Upper lobe of left lung (tissue), 6 donors: Measurements from ENCODE around the gene LIPG. TPM values are rescaled to one million over a fixed set of nuclear protein-coding genes. Genes with fewer than 3 reads are reported as not detected.

Source experiments
- ATAC-seq, 2 donors: fragments of 200-7000 bp; cut with Tn5 transposase; one replicate each; pipeline ENCODE4 v1.9.1; 2022; ENCODE audit warnings: mild to moderate bottlenecking in 2 of 2, moderate library complexity in 2 of 2; ENCODE audit not compliant: low FRiP score in 2 of 2
- DNase-seq, 2 donors: peaks; one replicate each; pipeline ENCODE4 v3.0.0-alpha.2; 2019 to 2020
- H3K27ac ChIP-seq, 4 donors: fragments of 200-600 bp; sonication (generic); one replicate each; pipeline ENCODE4 v1.5.1; 2016 to 2019
- H3K27me3 ChIP-seq, 4 donors: fragments of 200-600 bp; sonication (generic); one replicate each; pipeline ENCODE4 v1.5.1; 2017 to 2019
- H3K36me3 ChIP-seq, 4 donors: fragments of 200-600 bp; sonication (generic); one replicate each; pipeline ENCODE4 v1.5.1; 2016 to 2019
- H3K4me1 ChIP-seq, 4 donors: fragments of 200-600 bp; sonication (generic); one replicate each; pipeline ENCODE4 v1.5.1; 2018 to 2019
- H3K4me3 ChIP-seq, 4 donors: fragments of 200-600 bp; sonication (generic); one replicate each; pipeline ENCODE4 v1.5.1; 2017 to 2019; ENCODE audit warnings: mild to moderate bottlenecking in 2 of 4, moderate library complexity in 1 of 4
- H3K9me3 ChIP-seq, 4 donors: fragments of 200-600 bp; sonication (generic); one replicate each; pipeline ENCODE4 v1.5.1; 2018 to 2019
- EP300 ChIP-seq, 4 donors: sonication (generic); formaldehyde crosslinking; IDR thresholded peaks; one replicate each; pipeline ENCODE4 v1.5.1; 2017; ENCODE audit warnings: antibody characterized with exemption in 4 of 4, control low read depth in 2 of 4
- POLR2A ChIP-seq, 4 donors: fragments of 450-650 bp; IDR thresholded peaks; one replicate each; pipeline ENCODE4 v1.5.1; 2016 to 2017; ENCODE audit warnings: antibody characterized with exemption in 4 of 4, mild to moderate bottlenecking in 2 of 4
- POLR2AphosphoS5 ChIP-seq, 2 donors: sonication (generic); formaldehyde crosslinking; IDR thresholded peaks; one replicate each; pipeline ENCODE4 v1.5.1; 2017; ENCODE audit warnings: antibody characterized with exemption in 2 of 2
- WGBS, 2 donors: methylation state at CpG; one replicate each; pipeline ENCODE4 v1.1.5; 2017 to 2018; 5-methylcytosine and 5-hydroxymethylcytosine counted together
- total RNA-seq, 6 donors: library from RNA; depleted of rRNA in 4 of 6; stranded (reverse); fragments of >200 nt in 4 of 6; gene quantifications; one replicate each; pipeline versions ENCODE4 v1.1.0 to v1.2.1, GENCODE V29; 2016 to 2021
- TF ChIP-seq, protein P1 (sequence below), 6 experiments: fragments of 450-650 bp in 4 of 6; fragments of 200-600 bp in 2 of 6; sonication (generic) in 2 of 6; IDR thresholded peaks; one replicate each; pipeline ENCODE4 v1.5.1; 2016 to 2019; ENCODE audit warnings: antibody characterized with exemption in 6 of 6
- donor health status: DM: no; HTN: no; CAD: no; lungs with moderate emphysema.
- donor health status: DM: no; HTN: yes; CAD: no; lungs with severe emphysema.

The LIPG gene
- total RNA-seq, 6 donors from 2014 or later, result 1.9 to 12.2 (median 4.5) TPM

DNA sequence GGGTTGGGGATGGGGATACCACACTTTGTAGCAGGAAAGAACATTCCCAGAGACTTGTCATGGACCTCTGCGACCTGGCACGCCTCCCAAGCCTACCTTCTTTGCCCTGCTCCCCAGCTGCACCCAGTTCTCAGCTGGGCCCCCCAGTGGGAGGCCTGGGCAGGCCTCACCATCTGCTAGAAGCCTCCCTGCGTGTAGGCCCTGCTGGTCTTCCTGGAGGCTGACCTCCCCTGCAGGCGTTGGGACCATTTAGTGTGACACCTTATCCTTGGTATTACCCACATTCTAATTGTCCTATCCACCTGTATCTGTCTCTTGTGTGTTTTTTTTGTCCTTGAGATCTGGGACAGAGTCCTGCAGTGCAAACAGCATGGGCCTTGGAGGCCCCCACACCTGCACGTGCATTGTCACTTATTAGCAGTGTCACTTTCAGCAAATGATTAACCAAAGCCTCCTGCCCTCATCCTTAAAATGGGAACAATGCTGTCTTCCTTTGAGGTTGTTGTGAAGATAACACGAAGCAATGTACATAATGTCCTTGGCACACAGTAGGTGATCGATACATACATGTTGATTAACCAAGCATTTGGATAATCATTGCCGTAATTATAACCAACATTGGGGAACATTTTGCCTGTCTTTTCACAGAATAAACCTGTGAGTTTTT is 77.2 kb downstream of the LIPG start:
- Histone ChIP-seq H3K27ac (no peak overlapping the region), H3K4me1 (peaks cover 0 to 5% (median 0%) of the 10 kb centered on the region in 4 donors), H3K36me3 (no peaks in the 10 kb centered on the region), H3K9me3 (no peaks in the 10 kb centered on the region), H3K4me3 (no peak overlapping the region), H3K27me3 (no peaks in the 10 kb centered on the region)
- no peak for DNase-seq
- no peak for ATAC-seq
- TF ChIP-seq EP300 (IDR thresholded peaks at IDR 0.05) (no peak), POLR2A (IDR thresholded peaks at IDR 0.05) (no peak), POLR2AphosphoS5 (IDR thresholded peaks at IDR 0.05) (no peak)
- TF ChIP-seq, protein P1, sequence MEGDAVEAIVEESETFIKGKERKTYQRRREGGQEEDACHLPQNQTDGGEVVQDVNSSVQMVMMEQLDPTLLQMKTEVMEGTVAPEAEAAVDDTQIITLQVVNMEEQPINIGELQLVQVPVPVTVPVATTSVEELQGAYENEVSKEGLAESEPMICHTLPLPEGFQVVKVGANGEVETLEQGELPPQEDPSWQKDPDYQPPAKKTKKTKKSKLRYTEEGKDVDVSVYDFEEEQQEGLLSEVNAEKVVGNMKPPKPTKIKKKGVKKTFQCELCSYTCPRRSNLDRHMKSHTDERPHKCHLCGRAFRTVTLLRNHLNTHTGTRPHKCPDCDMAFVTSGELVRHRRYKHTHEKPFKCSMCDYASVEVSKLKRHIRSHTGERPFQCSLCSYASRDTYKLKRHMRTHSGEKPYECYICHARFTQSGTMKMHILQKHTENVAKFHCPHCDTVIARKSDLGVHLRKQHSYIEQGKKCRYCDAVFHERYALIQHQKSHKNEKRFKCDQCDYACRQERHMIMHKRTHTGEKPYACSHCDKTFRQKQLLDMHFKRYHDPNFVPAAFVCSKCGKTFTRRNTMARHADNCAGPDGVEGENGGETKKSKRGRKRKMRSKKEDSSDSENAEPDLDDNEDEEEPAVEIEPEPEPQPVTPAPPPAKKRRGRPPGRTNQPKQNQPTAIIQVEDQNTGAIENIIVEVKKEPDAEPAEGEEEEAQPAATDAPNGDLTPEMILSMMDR (IDR thresholded peaks at IDR 0.05), result no peak
- WGBS, 2 donors, result 84 to 95% methylated on average over 8 of the region's 8 CpGs

DNA sequence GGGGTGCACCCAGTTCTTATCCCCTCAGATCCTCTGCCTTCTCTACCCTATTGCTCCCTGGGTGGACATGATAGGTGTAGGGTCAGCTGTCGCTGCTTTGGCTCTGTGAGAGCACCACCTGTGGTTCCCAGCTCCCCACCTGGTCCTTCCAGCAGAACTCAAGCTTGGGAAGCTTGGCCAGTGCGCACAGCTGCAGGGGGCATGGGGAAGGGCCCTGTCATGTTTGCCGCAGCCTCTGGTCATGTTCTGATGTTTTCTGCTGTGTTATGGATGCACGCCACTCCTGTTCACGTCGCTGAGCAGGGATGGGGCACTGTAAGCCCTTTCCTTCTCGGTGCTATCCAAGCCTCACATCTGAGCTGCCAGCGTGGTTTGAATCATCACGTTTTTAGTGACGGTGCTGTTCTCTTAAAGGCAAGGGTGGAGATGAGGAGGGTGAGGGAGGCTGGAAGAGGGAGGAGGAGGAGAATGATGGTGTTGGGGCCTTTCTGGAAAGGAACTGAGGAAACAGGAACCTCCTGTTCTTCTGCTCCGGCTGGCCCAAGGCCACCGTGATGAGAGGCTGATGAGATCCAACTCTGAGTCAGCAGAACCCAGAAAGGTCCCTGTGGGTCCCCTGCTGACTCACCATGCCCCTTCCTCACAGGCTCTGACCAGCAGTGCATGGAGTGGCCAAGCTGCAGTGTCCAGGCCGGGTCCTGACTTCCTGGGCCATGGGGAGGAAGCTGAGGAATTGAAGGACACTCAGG is 78.0 kb downstream of the LIPG start:
- TF ChIP-seq POLR2AphosphoS5 (IDR thresholded peaks at IDR 0.05), result no peak
- TF ChIP-seq, protein P1 (IDR thresholded peaks at IDR 0.05), result no peak
- TF ChIP-seq EP300 (IDR thresholded peaks at IDR 0.05), result no peak
- no peak for TF ChIP-seq POLR2A (IDR thresholded peaks at IDR 0.05)
- no peaks in the 10 kb centered on the region for H3K27me3 ChIP-seq
- 77 to 78% methylated on average over 11 to 13 of the region's 13 CpGs for WGBS, 2 donors
- ATAC-seq (peak in 1 of 2 donors; percentile 57), DNase-seq (no peak)
- no peaks in the 10 kb centered on the region for H3K9me3 ChIP-seq
- no peaks in the 10 kb centered on the region for H3K36me3 ChIP-seq
- peaks cover 0 to 5% (median 0%) of the 10 kb centered on the region in 4 donors for H3K4me1 ChIP-seq
- H3K4me3 ChIP-seq, result no peak overlapping the region
- no peak overlapping the region for H3K27ac ChIP-seq

GRCh38 chr18:49640741-49641140 is 78.9 kb downstream of the LIPG start:
- Histone ChIP-seq H3K36me3 (no peaks in the 10 kb centered on the region), H3K4me1 (peaks cover 0 to 7% (median 4%) of the 10 kb centered on the region in 4 donors), H3K27ac (no peak overlapping the region), H3K9me3 (no peaks in the 10 kb centered on the region), H3K27me3 (no peaks in the 10 kb centered on the region), H3K4me3 (no peak overlapping the region)
- WGBS, 2 donors, result 61 to 86% methylated on average over 1 to 6 of the region's 6 CpGs
- ATAC-seq (no peak), DNase-seq (no peak)
- TF ChIP-seq POLR2AphosphoS5 (IDR thresholded peaks at IDR 0.05) (no peak), POLR2A (IDR thresholded peaks at IDR 0.05) (no peak), EP300 (IDR thresholded peaks at IDR 0.05) (no peak)
- TF ChIP-seq, protein P1 (IDR thresholded peaks at IDR 0.05), result no peak

GRCh38 chr18:49645196-49645595 is 83.3 kb downstream of the LIPG start:
- H3K27ac ChIP-seq, result peak overlapping the region in 2 of 4 donors; percentile 2 to 76
- 86 to 97% methylated on average over 3 of the region's 3 CpGs for WGBS, 2 donors
- ATAC-seq, result no peak

More at GRCh38 chr18:49645196-49645595, 83.3 kb downstream of the LIPG start:
- TF ChIP-seq POLR2AphosphoS5 (IDR thresholded peaks at IDR 0.05), result no peak
- TF ChIP-seq EP300 (IDR thresholded peaks at IDR 0.05), result no peak
- TF ChIP-seq POLR2A (IDR thresholded peaks at IDR 0.05), result no peak
- TF ChIP-seq, protein P1 (IDR thresholded peaks at IDR 0.05), result no peak
- Histone ChIP-seq H3K4me3 (no peak overlapping the region), H3K4me1 (peaks cover 0 to 11% (median 2%) of the 10 kb centered on the region in 4 donors), H3K9me3 (no peaks in the 10 kb centered on the region), H3K27me3 (no peaks in the 10 kb centered on the region), H3K36me3 (no peaks in the 10 kb centered on the region)
- DNase-seq, result no peak
